A549 (cell line): ENCODE measurements around the gene PPM1H. TPM values are rescaled to one million over a fixed set of nuclear protein-coding genes. Genes with fewer than 3 reads are reported as not detected.

Experiments used
- ATAC-seq, 2 experiments: fragments of 200-7000 bp in 1 of 2; fragments of >200 bp in 1 of 2; cut with Nextera tagmentation in 1 of 2; cut with Tn5 transposase in 1 of 2; 3 replicates each; pipeline versions ENCODE4 v1.8.0 to v1.9.1; 2018 to 2020; ENCODE audit warnings: mild to moderate bottlenecking in 1 of 2, moderate library complexity in 1 of 2
- CTCF ChIA-PET: fragments of 300-600 bp; sonication (Branson Sonifier 250); formaldehyde crosslinking; extraction: SDS; loops from one replicate; lab custom pipeline; 2021; ENCODE audit warnings: antibody characterized with exemption, inconsistent platforms; lab: Yijun Ruan, JAX
- POLR2A ChIA-PET: fragments of 350-600 bp; formaldehyde crosslinking; extraction: SDS; loops from one replicate; lab custom pipeline; 2021; ENCODE audit warnings: antibody characterized with exemption, inconsistent platforms; lab: Yijun Ruan, JAX
- DNase-seq, 2 experiments: peaks; one replicate each; pipeline versions ENCODE4 v3.0.0 to v3.0.0-alpha.2; 2011 to 2016; ENCODE audit warnings: low read depth in 1 of 2, low spot score in 1 of 2
- FAIRE-seq: peaks from 2 replicates; lab custom pipeline; 2011; peaks lifted over from hg19 to GRCh38; lab: Jason Lieb, UNC
- H3K27ac ChIP-seq, 2 experiments: fragments of >200 bp; sonication (Bioruptor Twin); formaldehyde crosslinking; 3 replicates each; pipeline ENCODE4 v1.5.1; 2016 to 2017
- H3K4me1 ChIP-seq: fragments of >200 bp; sonication (Bioruptor Twin); formaldehyde crosslinking; 3 replicates; pipeline ENCODE4 v1.6.1; 2016
- H3K4me2 ChIP-seq: fragments of >200 bp; sonication (Bioruptor Twin); formaldehyde crosslinking; 3 replicates; pipeline ENCODE4 v1.6.1; 2016
- H3K4me3 ChIP-seq: fragments of >200 bp; sonication (Bioruptor Twin); formaldehyde crosslinking; 3 replicates; pipeline ENCODE4 v1.5.1; 2016
- H3K9me3 ChIP-seq: fragments of >200 bp; sonication (Bioruptor Twin); formaldehyde crosslinking; 3 replicates; pipeline ENCODE4 v1.6.1; 2016
- BHLHE40 ChIP-seq: IDR thresholded peaks from 2 replicates; pipeline ENCODE4 v1.6.1; 2012; ENCODE audit warnings: low read depth, low read length, inconsistent platforms
- CBX2 ChIP-seq: fragments of 200-600 bp; sonication (generic); IDR thresholded peaks from 2 replicates; pipeline ENCODE4 v1.6.1; 2016; ENCODE audit warnings: low read depth, mild to moderate bottlenecking, borderline replicate concordance
- CBX8 ChIP-seq: fragments of 200-600 bp; sonication (generic); IDR thresholded peaks from 2 replicates; pipeline ENCODE4 v1.6.1; 2016
- CHD4 ChIP-seq: fragments of 200-600 bp; sonication (generic); IDR thresholded peaks from 2 replicates; pipeline ENCODE4 v1.6.1; 2016; ENCODE audit warnings: antibody characterized with exemption, mild to moderate bottlenecking, borderline replicate concordance
- CTCF ChIP-seq: fragments of >200 bp; sonication (Bioruptor Twin); formaldehyde crosslinking; IDR thresholded peaks from 3 replicates; pipeline ENCODE4 v1.5.1; 2016
- EHF ChIP-seq: fragments of 250-450 bp; sonication (Bioruptor Pico); IDR thresholded peaks from 2 replicates; pipeline ENCODE4 v1.5.0; 2020; ENCODE audit warnings: mild to moderate bottlenecking
- EHMT2 ChIP-seq: fragments of 200-600 bp; sonication (generic); IDR thresholded peaks from 2 replicates; pipeline ENCODE4 v1.6.1; 2016; ENCODE audit warnings: antibody characterized with exemption, low read depth, mild to moderate bottlenecking, moderate library complexity
- ELK1 ChIP-seq: fragments of 150-350 bp; IDR thresholded peaks from 2 replicates; pipeline ENCODE4 v1.6.1; 2014; ENCODE audit warnings: low read depth, mild to moderate bottlenecking, low read length
- FOSB ChIP-seq: fragments of 250-450 bp; sonication (Bioruptor Pico); IDR thresholded peaks from 2 replicates; pipeline ENCODE4 v1.5.0; 2020; ENCODE audit warnings: mild to moderate bottlenecking, moderate library complexity
- GATA3 ChIP-seq: IDR thresholded peaks from 2 replicates; pipeline ENCODE4 v1.6.1; 2012; ENCODE audit warnings: borderline replicate concordance
- HES2 ChIP-seq: fragments of >200 bp; sonication (Bioruptor Twin); formaldehyde crosslinking; IDR thresholded peaks from 2 replicates; pipeline ENCODE4 v1.6.1; 2016
- HOXB5 ChIP-seq: fragments of 250-450 bp; sonication (Bioruptor Pico); IDR thresholded peaks from 2 replicates; pipeline ENCODE4 v1.5.0; 2020; ENCODE audit warnings: mild to moderate bottlenecking, moderate library complexity
- KDM1A ChIP-seq: fragments of 200-600 bp; sonication (generic); IDR thresholded peaks from 2 replicates; pipeline ENCODE4 v1.6.1; 2016; ENCODE audit warnings: low read depth, mild to moderate bottlenecking
- KDM5A ChIP-seq: fragments of 200-600 bp; sonication (generic); IDR thresholded peaks from 2 replicates; pipeline ENCODE4 v1.6.1; 2016; ENCODE audit warnings: antibody characterized with exemption, mild to moderate bottlenecking
- MAZ ChIP-seq: fragments of 150-350 bp; IDR thresholded peaks from 2 replicates; pipeline ENCODE4 v1.6.1; 2014; ENCODE audit warnings: antibody characterized with exemption, low read depth, low read length, borderline replicate concordance
- NFE2L2 ChIP-seq: fragments of 150-350 bp; conservative IDR thresholded peaks from 2 replicates; pipeline ENCODE4 v1.6.1; 2014; ENCODE audit warnings: low read length
- NR3C1 ChIP-seq: fragments of >200 bp; sonication (Bioruptor Twin); formaldehyde crosslinking; IDR thresholded peaks from 3 replicates; pipeline ENCODE4 v1.6.1; 2017
- PBX3 ChIP-seq: IDR thresholded peaks from 2 replicates; pipeline ENCODE4 v1.6.1; 2012
- PHF8 ChIP-seq: fragments of 200-600 bp; sonication (generic); IDR thresholded peaks from 2 replicates; pipeline ENCODE4 v1.6.1; 2016; ENCODE audit warnings: low read depth, mild to moderate bottlenecking, antibody characterized with exemption, moderate library complexity, borderline replicate concordance
- POLR2A ChIP-seq: IDR thresholded peaks from 2 replicates; pipeline ENCODE4 v1.6.1; 2012; ENCODE audit warnings: mild to moderate bottlenecking, low read length
- RAD21 ChIP-seq, 2 experiments: fragments of >200 bp in 1 of 2; sonication (Bioruptor Twin) in 1 of 2; formaldehyde crosslinking in 1 of 2; IDR thresholded peaks in 1 of 2; conservative IDR thresholded peaks in 1 of 2; 2 replicates in 1 of 2; 3 replicates in 1 of 2; pipeline ENCODE4 v1.6.1; 2012 to 2018; ENCODE audit warnings: inconsistent platforms in 1 of 2
- RARB ChIP-seq: fragments of 250-450 bp; sonication (Bioruptor Pico); IDR thresholded peaks from 2 replicates; pipeline ENCODE4 v1.8.0; 2021; ENCODE audit warnings: mild to moderate bottlenecking, moderate library complexity
- RCOR1 ChIP-seq: fragments of 150-350 bp; IDR thresholded peaks from 2 replicates; pipeline ENCODE4 v1.6.1; 2014; ENCODE audit warnings: antibody characterized with exemption, low read length, low read depth
- SREBF2 ChIP-seq: fragments of 450-650 bp; IDR thresholded peaks from 2 replicates; pipeline ENCODE4 v1.6.1; 2014; ENCODE audit warnings: mild to moderate bottlenecking, moderate library complexity
- TP53 ChIP-seq: fragments of 250-450 bp; sonication (Bioruptor Pico); IDR thresholded peaks from 2 replicates; pipeline ENCODE4 v1.5.0; 2021; ENCODE audit warnings: mild to moderate bottlenecking, moderate library complexity
- ZC3H11A ChIP-seq: fragments of 450-650 bp; IDR thresholded peaks from 2 replicates; pipeline ENCODE4 v1.6.1; 2014; ENCODE audit warnings: antibody characterized with exemption, mild to moderate bottlenecking
- WGBS: methylation state at CpG from one replicate; pipeline ENCODE4 v1.1.6; 2017; ENCODE audit errors: missing lambda C conversion rate; 5-methylcytosine and 5-hydroxymethylcytosine counted together
- polyA minus RNA-seq: library from RNA; depleted of rRNA, polyadenylated mRNA; stranded (reverse); fragments of >200 nt; gene quantifications from 2 replicates; pipeline ENCODE4 v1.2.3, GENCODE V29; 2011; rRNA and poly(A)+ RNA removed
- polyA plus RNA-seq, 4 experiments: library from polyadenylated mRNA; depleted of rRNA in 3 of 4; stranded (reverse); fragments of >200 nt; fragmentation: RNase III in 1 of 4; extraction: RNeasy Plus Mini Kit Qiagen cat#74134 plus additional on column Dnase treatment in 1 of 4; gene quantifications; 2 replicates in 3 of 4; 3 replicates in 1 of 4; pipeline ENCODE4 v1.2.3, GENCODE V29; 2011 to 2017
- TF ChIP-seq, protein P1 (sequence below): fragments of 250-450 bp; sonication (Bioruptor Pico); IDR thresholded peaks from 2 replicates; pipeline ENCODE4 v1.5.0; 2020; ENCODE audit warnings: low read depth, mild to moderate bottlenecking, moderate library complexity
- TF ChIP-seq, protein P2 (sequence below): fragments of 200-600 bp; sonication (generic); IDR thresholded peaks from 2 replicates; pipeline ENCODE4 v1.6.1; 2016; ENCODE audit warnings: antibody characterized with exemption, mild to moderate bottlenecking, moderate library complexity

The PPM1H gene, protein sequence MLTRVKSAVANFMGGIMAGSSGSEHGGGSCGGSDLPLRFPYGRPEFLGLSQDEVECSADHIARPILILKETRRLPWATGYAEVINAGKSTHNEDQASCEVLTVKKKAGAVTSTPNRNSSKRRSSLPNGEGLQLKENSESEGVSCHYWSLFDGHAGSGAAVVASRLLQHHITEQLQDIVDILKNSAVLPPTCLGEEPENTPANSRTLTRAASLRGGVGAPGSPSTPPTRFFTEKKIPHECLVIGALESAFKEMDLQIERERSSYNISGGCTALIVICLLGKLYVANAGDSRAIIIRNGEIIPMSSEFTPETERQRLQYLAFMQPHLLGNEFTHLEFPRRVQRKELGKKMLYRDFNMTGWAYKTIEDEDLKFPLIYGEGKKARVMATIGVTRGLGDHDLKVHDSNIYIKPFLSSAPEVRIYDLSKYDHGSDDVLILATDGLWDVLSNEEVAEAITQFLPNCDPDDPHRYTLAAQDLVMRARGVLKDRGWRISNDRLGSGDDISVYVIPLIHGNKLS
- polyA plus RNA-seq (2011; rRNA removed) (7.8 and 7.9 TPM in 2 replicates), polyA plus RNA-seq (2017; fragmentation: RNase III; extraction: RNeasy Plus Mini Kit Qiagen cat#74134 plus additional on column Dnase treatment) (6.8 to 7.8 TPM (median 7.8 TPM) in 3 replicates), polyA minus RNA-seq (10.6 and 10.7 TPM in 2 replicates)
- polyA plus RNA-seq (2012; cell fraction: cytosol; rRNA removed), result 3.5 and 4.6 TPM in 2 replicates
- 4.6 and 5.0 TPM in 2 replicates for polyA plus RNA-seq (2012; cell fraction: nucleus; rRNA removed)

DNA sequence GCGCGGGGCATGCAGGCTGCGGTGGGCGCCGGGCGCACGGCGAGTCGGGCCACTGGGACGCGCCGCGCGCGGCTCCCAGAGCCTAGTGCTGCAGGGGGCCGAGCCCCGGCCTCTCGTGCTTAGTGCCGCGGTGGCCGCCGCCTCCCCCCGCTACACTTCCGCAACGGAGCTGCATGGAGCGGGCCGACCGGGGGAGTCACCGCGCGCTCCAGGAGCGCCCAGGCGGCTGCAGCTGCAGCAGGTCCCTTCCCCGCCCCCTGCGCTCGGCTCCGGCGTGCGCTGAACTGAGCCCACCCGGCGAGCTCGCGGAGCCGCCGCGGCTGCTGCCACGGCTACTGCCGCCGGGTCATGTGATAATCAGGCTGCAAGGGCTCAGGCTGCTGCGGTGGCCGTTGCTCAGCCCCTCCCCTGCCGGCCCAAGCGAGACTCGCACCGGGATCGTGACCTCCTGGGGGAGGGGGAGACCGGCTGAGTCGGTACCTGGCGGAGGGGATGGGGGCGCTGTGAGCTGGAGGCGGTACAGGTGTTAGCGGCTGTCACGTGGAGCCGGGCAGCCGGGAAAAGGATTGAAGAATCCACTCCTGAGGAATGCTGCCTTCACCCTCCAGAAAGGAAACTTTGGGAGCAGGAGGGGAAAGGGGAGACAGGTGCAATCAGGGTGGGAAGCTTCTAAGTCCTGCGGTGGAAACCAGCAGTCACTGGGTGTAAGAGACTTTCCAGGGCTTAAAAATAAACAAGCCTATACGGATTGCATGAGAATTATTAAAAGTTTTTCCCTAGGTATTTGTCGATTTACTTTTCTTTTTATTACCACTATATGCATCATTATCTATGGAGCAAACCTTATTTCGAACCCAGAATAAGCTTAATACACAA lies at the start of gene PPM1H:
TSS of gene PPM1H (minus strand) at position 352 of the 876 bp plus-strand sequence. CDS start 414 bp downstream, outside the sequence.
- ChIA-PET POLR2A (interaction anchor here (0.7 to 3.0 kb wide), 9 partner anchors 68 to 675 kb away, joined by 3 to 18 read pairs (median 4); partner anchors contain the start of gene USP15), CTCF (interaction anchor here (0.7 to 3.5 kb wide), 34 partner anchors 9 to 499 kb away, joined by 3 to 26 read pairs (median 4); no protein-coding TSS in a partner anchor)
- peak within 1 kb of the TSS; percentile 70 for H3K4me3 ChIP-seq
- H3K4me2 ChIP-seq, result peak within 1 kb of the TSS; percentile 98
- H3K4me1 ChIP-seq, result peaks cover 24% of the 10 kb centered on the region
- no peaks in the 10 kb centered on the region for H3K9me3 ChIP-seq
- DNase-seq (peak; percentile 86 to 96), ATAC-seq (peak; percentile 87 to 90), FAIRE-seq (no peak)
- peak within 1 kb of the TSS; percentile 79 to 95 for H3K27ac ChIP-seq
- 6% methylated on average over 27 of the region's 69 CpGs for WGBS
- no peak for TF ChIP-seq NR3C1
- no peak for TF ChIP-seq ZC3H11A
- no peak for TF ChIP-seq TP53 (CRISPR knock-in tag)
- peak; percentile 87 for TF ChIP-seq POLR2A
- no peak for TF ChIP-seq RARB
- TF ChIP-seq RAD21 (conservative IDR thresholded peaks at IDR 0.05 in 1 of 2, IDR thresholded peaks at IDR 0.05 in 1 of 2), result peak; percentile 30 to 43
- TF ChIP-seq MAZ, result peak; percentile 68; the same call in 1 of the 2 replicates
- no peak for TF ChIP-seq HES2
- TF ChIP-seq PHF8, result no peak
- TF ChIP-seq CTCF, result peak; percentile 61
- TF ChIP-seq KDM1A, result no peak
- TF ChIP-seq, protein P1, sequence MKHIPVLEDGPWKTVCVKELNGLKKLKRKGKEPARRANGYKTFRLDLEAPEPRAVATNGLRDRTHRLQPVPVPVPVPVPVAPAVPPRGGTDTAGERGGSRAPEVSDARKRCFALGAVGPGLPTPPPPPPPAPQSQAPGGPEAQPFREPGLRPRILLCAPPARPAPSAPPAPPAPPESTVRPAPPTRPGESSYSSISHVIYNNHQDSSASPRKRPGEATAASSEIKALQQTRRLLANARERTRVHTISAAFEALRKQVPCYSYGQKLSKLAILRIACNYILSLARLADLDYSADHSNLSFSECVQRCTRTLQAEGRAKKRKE (CRISPR knock-in tag), result no peak
- no peak for TF ChIP-seq CBX2
- no peak for TF ChIP-seq RCOR1
- no peak for TF ChIP-seq FOSB (CRISPR knock-in tag)
- no peak for TF ChIP-seq EHF (CRISPR knock-in tag)
- TF ChIP-seq SREBF2, result no peak
- TF ChIP-seq, protein P2, sequence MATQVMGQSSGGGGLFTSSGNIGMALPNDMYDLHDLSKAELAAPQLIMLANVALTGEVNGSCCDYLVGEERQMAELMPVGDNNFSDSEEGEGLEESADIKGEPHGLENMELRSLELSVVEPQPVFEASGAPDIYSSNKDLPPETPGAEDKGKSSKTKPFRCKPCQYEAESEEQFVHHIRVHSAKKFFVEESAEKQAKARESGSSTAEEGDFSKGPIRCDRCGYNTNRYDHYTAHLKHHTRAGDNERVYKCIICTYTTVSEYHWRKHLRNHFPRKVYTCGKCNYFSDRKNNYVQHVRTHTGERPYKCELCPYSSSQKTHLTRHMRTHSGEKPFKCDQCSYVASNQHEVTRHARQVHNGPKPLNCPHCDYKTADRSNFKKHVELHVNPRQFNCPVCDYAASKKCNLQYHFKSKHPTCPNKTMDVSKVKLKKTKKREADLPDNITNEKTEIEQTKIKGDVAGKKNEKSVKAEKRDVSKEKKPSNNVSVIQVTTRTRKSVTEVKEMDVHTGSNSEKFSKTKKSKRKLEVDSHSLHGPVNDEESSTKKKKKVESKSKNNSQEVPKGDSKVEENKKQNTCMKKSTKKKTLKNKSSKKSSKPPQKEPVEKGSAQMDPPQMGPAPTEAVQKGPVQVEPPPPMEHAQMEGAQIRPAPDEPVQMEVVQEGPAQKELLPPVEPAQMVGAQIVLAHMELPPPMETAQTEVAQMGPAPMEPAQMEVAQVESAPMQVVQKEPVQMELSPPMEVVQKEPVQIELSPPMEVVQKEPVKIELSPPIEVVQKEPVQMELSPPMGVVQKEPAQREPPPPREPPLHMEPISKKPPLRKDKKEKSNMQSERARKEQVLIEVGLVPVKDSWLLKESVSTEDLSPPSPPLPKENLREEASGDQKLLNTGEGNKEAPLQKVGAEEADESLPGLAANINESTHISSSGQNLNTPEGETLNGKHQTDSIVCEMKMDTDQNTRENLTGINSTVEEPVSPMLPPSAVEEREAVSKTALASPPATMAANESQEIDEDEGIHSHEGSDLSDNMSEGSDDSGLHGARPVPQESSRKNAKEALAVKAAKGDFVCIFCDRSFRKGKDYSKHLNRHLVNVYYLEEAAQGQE, result no peak
- TF ChIP-seq ELK1, result no peak
- TF ChIP-seq GATA3, result no peak
- no peak for TF ChIP-seq CHD4
- TF ChIP-seq PBX3, result no peak
- TF ChIP-seq HOXB5 (CRISPR knock-in tag), result no peak
- no peak for TF ChIP-seq KDM5A
- TF ChIP-seq EHMT2, result no peak
- no peak for TF ChIP-seq BHLHE40
- TF ChIP-seq NFE2L2, result no peak
- no peak for TF ChIP-seq CBX8
